GM18519 (cell line): ENCODE results near the gene CDYL.

Source experiments
- ATAC-seq: cut with Tn5 transposase; IDR thresholded peaks from one replicate; pipeline ENCODE4 v1.9.1; 2021; ENCODE audit warnings: mild to moderate bottlenecking, moderate library complexity; ENCODE audit not compliant: unreplicated experiment, low FRiP score

Gene CDYL

GRCh38 chr6:4903751-4904370 is 127.7 kb downstream of the CDYL start:
- ATAC-seq: no peak

GRCh38 chr6:4904461-4905025 is 128.3 kb downstream of the CDYL start:
- no peak for ATAC-seq

- ATAC-seq: no peak
Observed at GRCh38 chr6:4905826-4906225, 129.6 kb downstream of the CDYL start.

- ATAC-seq: no peak
Observed at GRCh38 chr6:4906293-4907276, 130.4 kb downstream of the CDYL start.

- ATAC-seq: no peak
Observed at GRCh38 chr6:4907602-4908001, 131.4 kb downstream of the CDYL start.

- no peak for ATAC-seq
Observed at GRCh38 chr6:4908062-4908461, 131.9 kb downstream of the CDYL start.

GRCh38 chr6:4909063-4909706 is 133.0 kb downstream of the CDYL start:
- ATAC-seq: no peak

- ATAC-seq: no peak
Observed at GRCh38 chr6:4910037-4910760, 134.0 kb downstream of the CDYL start.

- ATAC-seq: no peak
Observed at GRCh38 chr6:4912559-4912958, 136.4 kb downstream of the CDYL start.

- ATAC-seq: no peak
Observed at GRCh38 chr6:4913705-4914419, 137.7 kb downstream of the CDYL start.

- ATAC-seq: no peak
Observed at GRCh38 chr6:4914420-4915159, 138.4 kb downstream of the CDYL start.

GRCh38 chr6:4916954-4917561 is 140.9 kb downstream of the CDYL start:
- ATAC-seq: no peak

- no peak for ATAC-seq
Observed at GRCh38 chr6:4920914-4921410, 144.8 kb downstream of the CDYL start.

GRCh38 chr6:4922488-4923037 is 146.4 kb downstream of the CDYL start:
- no peak for ATAC-seq

- no peak for ATAC-seq
Observed at GRCh38 chr6:4923081-4923480, 146.9 kb downstream of the CDYL start.

GRCh38 chr6:4924661-4925271 is 148.6 kb downstream of the CDYL start:
- no peak for ATAC-seq

- ATAC-seq: no peak
Observed at GRCh38 chr6:4925580-4925979, 149.4 kb downstream of the CDYL start.

- no peak for ATAC-seq
Observed at GRCh38 chr6:4928426-4928825, 152.2 kb downstream of the CDYL start.
